Keratinocyte (primary cell): ENCODE measurements around the gene BCAS1.

Experiments used
- EZH2 ChIP-seq: IDR thresholded peaks from one replicate; pipeline ENCODE4 v1.6.1; 2012; ENCODE audit warnings: inconsistent platforms, mild to moderate bottlenecking, low read length, moderate library complexity
- TF ChIP-seq, protein P1 (sequence below), 3 experiments: IDR thresholded peaks in 1 of 3; conservative IDR thresholded peaks in 1 of 3; optimal IDR thresholded peaks in 1 of 3; 2 replicates in 2 of 3; 3 replicates in 1 of 3; pipeline versions ENCODE3 to v1.5.1; 2011; ENCODE audit warnings: low read length in 3 of 3, mild to moderate bottlenecking in 3 of 3, moderate library complexity in 2 of 3, control low read depth in 1 of 3, inconsistent platforms in 1 of 3; ENCODE audit not compliant: insufficient read depth in 2 of 3; ENCODE audit errors: extremely low read depth in 1 of 3

- TF ChIP-seq, protein P1, sequence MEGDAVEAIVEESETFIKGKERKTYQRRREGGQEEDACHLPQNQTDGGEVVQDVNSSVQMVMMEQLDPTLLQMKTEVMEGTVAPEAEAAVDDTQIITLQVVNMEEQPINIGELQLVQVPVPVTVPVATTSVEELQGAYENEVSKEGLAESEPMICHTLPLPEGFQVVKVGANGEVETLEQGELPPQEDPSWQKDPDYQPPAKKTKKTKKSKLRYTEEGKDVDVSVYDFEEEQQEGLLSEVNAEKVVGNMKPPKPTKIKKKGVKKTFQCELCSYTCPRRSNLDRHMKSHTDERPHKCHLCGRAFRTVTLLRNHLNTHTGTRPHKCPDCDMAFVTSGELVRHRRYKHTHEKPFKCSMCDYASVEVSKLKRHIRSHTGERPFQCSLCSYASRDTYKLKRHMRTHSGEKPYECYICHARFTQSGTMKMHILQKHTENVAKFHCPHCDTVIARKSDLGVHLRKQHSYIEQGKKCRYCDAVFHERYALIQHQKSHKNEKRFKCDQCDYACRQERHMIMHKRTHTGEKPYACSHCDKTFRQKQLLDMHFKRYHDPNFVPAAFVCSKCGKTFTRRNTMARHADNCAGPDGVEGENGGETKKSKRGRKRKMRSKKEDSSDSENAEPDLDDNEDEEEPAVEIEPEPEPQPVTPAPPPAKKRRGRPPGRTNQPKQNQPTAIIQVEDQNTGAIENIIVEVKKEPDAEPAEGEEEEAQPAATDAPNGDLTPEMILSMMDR (optimal IDR thresholded peaks at IDR 0.05 in 1 of 3, IDR thresholded peaks at IDR 0.05 in 1 of 3, conservative IDR thresholded peaks at IDR 0.05 in 1 of 3; ENCODE audit: extremely low read depth in 1 of 3, insufficient read depth in 2 of 3, low read length in 3 of 3) = no peak
- TF ChIP-seq EZH2 = no peak
Observed at GRCh38 chr20:54108326-54108642, 37.9 kb upstream of the BCAS1 start.
